ENCODE results near the gene MAML2.

Gene MAML2

DNA sequence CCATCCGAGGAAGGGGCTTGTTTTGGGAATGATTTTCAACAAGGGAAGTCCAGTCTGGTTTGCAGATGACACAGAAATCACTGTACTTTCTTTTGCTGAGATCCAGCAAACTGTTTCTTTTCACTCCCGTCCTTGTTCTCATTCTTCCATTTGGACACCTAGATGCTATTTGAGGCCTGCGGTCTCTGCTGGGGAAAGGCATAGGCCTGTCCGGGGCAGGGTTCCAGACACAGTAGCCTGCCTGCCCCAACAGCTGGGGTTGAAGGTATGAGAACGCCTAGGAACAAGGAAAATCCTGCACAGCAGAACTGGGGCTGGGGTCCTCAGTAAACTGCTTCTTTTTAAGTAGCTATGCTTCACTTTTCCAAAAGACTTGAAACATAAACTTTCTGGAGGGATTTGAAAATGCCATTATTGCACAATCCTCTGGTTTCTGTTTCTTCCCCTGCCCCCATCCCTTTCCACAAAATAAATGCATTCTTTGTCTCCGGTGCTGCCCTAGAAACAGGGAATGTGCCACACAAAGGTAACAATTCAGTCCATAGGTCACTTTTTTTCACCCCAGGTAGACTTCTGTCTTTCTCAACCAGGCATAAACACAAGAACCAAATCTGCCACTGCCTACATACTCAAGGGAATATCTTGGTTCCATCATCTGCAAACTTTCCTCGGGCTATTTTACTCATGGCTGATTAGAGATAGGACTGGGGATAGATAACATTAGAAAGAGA, 244.3 kb downstream of the MAML2 start:
- DNase-seq: no peak
- peaks cover 46% of the 10 kb centered on the region for H3K36me3 Mint-ChIP-seq (ENCODE audit: low read depth)
- peaks cover 1% of the 10 kb centered on the region for H3K9me3 Mint-ChIP-seq
- no peaks in the 10 kb centered on the region for H3K27me3 Mint-ChIP-seq
- H3K4me1 Mint-ChIP-seq (ENCODE audit: low read depth): peaks cover 75% of the 10 kb centered on the region
- no peak overlapping the region for H3K4me3 Mint-ChIP-seq
- peak overlapping the region; percentile 1 for H3K27ac Mint-ChIP-seq

DNA sequence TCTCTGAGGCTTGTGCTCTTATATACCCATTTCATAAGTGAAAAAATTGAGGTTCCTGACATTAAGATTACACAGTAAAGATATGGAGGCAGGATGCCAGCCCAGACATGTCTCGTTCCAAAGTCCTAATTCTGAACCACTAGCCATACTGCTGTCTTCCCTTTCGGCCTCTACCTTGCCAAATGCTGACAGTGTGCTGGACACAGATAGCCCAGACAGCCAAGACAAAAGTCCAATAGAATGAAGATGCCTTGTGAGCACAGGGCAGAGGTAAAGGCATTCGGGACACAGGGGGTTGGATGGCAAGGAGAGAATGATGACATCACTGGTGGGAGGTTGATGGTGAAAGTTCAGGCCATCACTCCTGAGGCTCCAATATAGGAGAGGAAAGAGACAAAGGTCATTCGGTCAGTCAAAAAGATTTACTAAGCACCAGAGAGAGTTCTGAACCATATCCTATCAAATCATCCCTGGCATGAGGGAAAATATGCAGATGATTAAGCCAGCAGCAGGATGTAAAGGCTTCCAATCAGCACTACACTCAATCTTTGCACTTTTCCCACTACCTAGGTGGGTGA, 245.1 kb downstream of the MAML2 start:
- no peak for DNase-seq
- peaks cover 75% of the 10 kb centered on the region for H3K4me1 Mint-ChIP-seq (ENCODE audit: low read depth)
- H3K4me3 Mint-ChIP-seq: no peak overlapping the region
- H3K36me3 Mint-ChIP-seq (ENCODE audit: low read depth): peaks cover 49% of the 10 kb centered on the region
- no peaks in the 10 kb centered on the region for H3K9me3 Mint-ChIP-seq
- H3K27me3 Mint-ChIP-seq: no peaks in the 10 kb centered on the region
- H3K27ac Mint-ChIP-seq: peak overlapping the region; percentile 73

DNA sequence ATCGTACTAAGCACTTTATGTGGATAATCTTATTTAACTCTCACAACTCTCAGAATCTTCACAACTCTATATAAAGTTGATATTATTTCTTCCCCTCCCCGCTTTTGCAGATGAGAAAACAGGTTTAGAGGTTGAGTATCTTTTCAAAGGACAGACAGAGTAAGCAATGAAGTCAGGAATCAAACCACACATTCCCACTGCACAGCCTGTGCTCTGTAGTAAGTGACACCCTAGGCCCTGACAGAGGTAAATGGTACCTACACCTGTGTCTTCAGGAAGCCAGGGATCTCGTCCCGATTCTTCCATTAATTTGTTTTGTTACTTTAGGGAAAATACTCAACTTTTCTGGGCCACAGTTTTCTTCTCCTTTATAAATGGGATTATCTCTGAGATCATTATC, 246.6 kb downstream of the MAML2 start:
- Mint-ChIP-seq H3K27me3 (no peaks in the 10 kb centered on the region), H3K9me3 (no peaks in the 10 kb centered on the region), H3K27ac (peak overlapping the region; percentile 44), H3K36me3 (ENCODE audit: low read depth) (peaks cover 56% of the 10 kb centered on the region), H3K4me1 (ENCODE audit: low read depth) (peaks cover 87% of the 10 kb centered on the region), H3K4me3 (no peak overlapping the region)
- DNase-seq: no peak

DNA sequence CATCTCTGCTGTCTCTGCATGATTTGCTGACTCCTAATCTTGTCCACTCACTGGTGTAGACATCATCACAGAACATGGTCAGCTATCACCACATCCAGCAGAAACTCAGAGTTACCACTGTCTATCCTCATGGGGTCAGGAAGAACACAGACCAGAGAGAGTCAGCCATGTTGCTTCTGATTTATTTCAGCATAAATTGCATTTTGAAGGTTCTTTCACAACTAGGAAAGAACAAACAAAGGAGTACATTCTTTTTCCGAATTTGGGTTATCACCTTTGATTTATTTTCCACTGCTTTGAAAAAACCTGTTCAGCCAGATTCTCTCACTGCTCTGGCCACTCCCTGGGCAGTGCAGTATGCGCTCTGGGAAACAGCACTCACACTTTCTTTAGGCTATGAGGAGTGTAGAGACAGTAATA, 247.1 kb downstream of the MAML2 start:
- Mint-ChIP-seq H3K9me3 (no peaks in the 10 kb centered on the region), H3K27ac (peak overlapping the region; percentile 48), H3K36me3 (ENCODE audit: low read depth) (peaks cover 56% of the 10 kb centered on the region), H3K4me3 (no peak overlapping the region), H3K4me1 (ENCODE audit: low read depth) (peaks cover 88% of the 10 kb centered on the region), H3K27me3 (no peaks in the 10 kb centered on the region)
- no peak for DNase-seq

DNA sequence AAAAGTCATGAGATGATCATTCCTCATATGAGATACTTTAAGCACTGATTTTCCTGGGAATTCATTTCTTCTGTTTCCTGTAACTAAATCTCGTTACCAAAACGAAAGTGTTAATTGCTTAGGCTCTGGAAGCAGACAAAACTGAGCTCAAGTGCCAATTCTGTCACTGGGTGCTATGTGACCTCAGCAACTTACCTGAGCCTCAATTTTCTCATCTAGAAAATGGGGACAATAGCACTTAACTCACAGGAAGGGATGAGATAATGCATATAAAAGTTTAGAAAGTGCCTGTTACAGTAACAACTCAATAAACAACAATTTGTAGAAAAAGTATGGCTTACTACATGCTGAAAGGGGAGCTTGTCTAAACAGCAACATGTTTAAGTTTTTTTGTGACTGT, 248.8 kb downstream of the MAML2 start:
- Mint-ChIP-seq H3K9me3 (no peaks in the 10 kb centered on the region), H3K27me3 (no peaks in the 10 kb centered on the region), H3K36me3 (ENCODE audit: low read depth) (peaks cover 59% of the 10 kb centered on the region), H3K4me3 (no peak overlapping the region), H3K27ac (peak overlapping the region; percentile 1), H3K4me1 (ENCODE audit: low read depth) (peaks cover 86% of the 10 kb centered on the region)
- no peak for DNase-seq

DNA sequence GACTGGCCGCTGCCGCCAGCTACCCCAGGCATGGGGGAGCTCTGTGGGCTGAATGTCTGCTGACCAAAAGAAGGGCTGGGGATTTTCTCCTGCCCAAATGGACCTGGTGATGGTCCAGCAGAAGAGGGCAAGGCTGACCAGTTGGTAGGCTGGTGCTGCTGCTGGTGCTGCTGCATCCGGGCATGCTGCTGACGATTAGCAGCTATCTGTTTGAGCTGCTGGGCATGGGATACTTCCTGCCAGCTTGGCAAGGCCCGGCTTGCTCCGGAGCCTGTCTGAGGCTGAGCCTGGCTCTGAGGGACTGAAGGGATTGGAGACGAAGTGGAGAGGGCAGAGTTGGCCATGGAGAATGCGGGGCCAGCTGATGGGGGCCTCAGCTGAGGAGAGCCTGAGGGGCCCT, 250.5 kb downstream of the MAML2 start:
- peaks cover 71% of the 10 kb centered on the region for H3K4me1 Mint-ChIP-seq (ENCODE audit: low read depth)
- H3K4me3 Mint-ChIP-seq: no peak overlapping the region
- no peaks in the 10 kb centered on the region for H3K27me3 Mint-ChIP-seq
- no peaks in the 10 kb centered on the region for H3K9me3 Mint-ChIP-seq
- peaks cover 66% of the 10 kb centered on the region for H3K36me3 Mint-ChIP-seq (ENCODE audit: low read depth)
- H3K27ac Mint-ChIP-seq: peak overlapping the region; percentile 80
- DNase-seq: no peak

DNA sequence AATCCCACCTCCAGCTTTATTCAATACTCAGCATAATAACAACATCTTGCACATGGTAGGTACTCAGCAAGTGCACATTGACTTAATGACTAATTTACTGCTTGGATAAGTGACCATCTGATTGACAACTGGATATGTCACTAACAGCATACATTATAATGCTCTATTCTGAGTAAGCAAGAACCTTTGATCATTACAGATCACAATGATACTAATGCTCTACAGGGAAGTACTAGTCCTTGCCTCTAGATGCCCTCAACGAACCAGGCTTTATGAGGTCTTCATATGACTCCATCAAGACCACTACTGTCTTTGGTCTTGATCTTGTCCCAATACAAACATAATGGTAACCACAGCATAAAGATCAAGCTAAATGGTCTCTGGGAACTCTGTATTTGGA, 251.5 kb downstream of the MAML2 start:
- Mint-ChIP-seq H3K27ac (peak overlapping the region; percentile 71), H3K4me1 (ENCODE audit: low read depth) (peaks cover 62% of the 10 kb centered on the region)

DNA sequence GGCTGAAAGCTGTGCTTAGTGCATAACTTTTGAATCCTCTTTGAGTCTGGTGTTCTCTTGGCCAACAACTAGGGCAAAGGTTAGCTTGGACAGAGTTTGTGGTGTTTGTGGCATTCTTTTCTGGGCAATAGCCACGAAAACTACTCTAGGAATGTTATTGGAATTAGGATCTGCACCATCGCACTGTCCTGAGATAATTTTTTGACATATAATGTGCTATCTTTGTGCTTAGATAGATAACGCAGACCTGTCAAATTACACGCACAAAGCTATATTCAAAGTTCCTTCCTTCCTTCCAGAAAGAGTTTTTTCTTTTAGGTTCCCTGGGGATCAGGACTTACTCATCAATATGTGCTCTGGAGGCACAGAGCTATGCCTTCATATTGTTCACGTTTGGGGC, 252.3 kb downstream of the MAML2 start:
- Mint-ChIP-seq H3K4me1 (ENCODE audit: low read depth) (peaks cover 55% of the 10 kb centered on the region), H3K36me3 (ENCODE audit: low read depth) (peaks cover 81% of the 10 kb centered on the region), H3K27ac (no peak overlapping the region), H3K27me3 (no peaks in the 10 kb centered on the region), H3K4me3 (no peak overlapping the region), H3K9me3 (no peaks in the 10 kb centered on the region)
- DNase-seq: no peak

More for the DNA sequence above, 251.5 kb downstream of the MAML2 start:
- Mint-ChIP-seq H3K36me3 (ENCODE audit: low read depth) (peaks cover 74% of the 10 kb centered on the region), H3K4me3 (no peak overlapping the region), H3K27me3 (no peaks in the 10 kb centered on the region), H3K9me3 (no peaks in the 10 kb centered on the region)
- no peak for DNase-seq

DNA sequence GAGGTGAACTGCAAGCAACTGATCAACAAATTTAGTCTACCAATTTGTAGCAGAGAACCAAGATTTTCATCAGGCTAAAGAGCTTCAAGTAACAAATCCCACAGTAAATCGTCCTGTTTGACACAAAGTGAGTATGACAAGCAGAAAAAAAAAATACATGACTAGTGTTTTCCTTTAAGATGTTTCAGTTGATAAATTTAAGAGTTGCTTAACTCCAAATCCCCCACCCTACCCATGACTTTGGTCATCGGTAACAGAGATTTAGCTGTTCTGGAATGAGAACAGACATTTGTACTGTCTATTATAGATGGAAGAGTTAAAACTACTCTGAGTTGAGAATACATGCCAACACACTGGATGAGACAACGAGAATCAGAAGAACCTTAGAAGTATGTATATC, 254.1 kb downstream of the MAML2 start:
- no peaks in the 10 kb centered on the region for H3K9me3 Mint-ChIP-seq
- DNase-seq: no peak
- H3K27ac Mint-ChIP-seq: peak overlapping the region; percentile 86
- H3K36me3 Mint-ChIP-seq (ENCODE audit: low read depth): peaks cover 83% of the 10 kb centered on the region
- no peaks in the 10 kb centered on the region for H3K27me3 Mint-ChIP-seq
- no peak overlapping the region for H3K4me3 Mint-ChIP-seq
- peaks cover 37% of the 10 kb centered on the region for H3K4me1 Mint-ChIP-seq (ENCODE audit: low read depth)

DNA sequence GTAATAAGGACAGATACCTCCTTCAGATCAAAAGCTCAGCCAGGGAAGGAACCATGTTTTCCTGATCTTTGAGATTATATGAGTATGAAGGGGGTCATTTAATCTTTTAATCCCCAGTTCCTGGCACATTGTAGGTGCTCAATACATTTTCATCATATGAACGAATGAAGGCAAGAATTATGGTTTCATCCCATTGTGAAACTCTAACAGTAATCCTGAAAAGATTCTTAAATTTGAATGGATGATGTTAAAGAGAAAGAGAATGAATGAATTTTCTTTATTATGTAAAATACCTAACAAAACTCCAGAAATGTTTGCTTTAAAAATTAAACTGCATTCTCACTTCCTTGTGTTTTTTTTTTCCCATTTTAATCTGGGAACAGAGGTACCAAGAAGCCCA, 256.9 kb downstream of the MAML2 start:
- peaks cover 10% of the 10 kb centered on the region for H3K4me1 Mint-ChIP-seq (ENCODE audit: low read depth)
- H3K4me3 Mint-ChIP-seq: peak overlapping the region; percentile 52
- no peaks in the 10 kb centered on the region for H3K9me3 Mint-ChIP-seq
- DNase-seq: no peak
- no peaks in the 10 kb centered on the region for H3K27me3 Mint-ChIP-seq
- H3K27ac Mint-ChIP-seq: no peak overlapping the region
- peaks cover 55% of the 10 kb centered on the region for H3K36me3 Mint-ChIP-seq (ENCODE audit: low read depth)

DNA sequence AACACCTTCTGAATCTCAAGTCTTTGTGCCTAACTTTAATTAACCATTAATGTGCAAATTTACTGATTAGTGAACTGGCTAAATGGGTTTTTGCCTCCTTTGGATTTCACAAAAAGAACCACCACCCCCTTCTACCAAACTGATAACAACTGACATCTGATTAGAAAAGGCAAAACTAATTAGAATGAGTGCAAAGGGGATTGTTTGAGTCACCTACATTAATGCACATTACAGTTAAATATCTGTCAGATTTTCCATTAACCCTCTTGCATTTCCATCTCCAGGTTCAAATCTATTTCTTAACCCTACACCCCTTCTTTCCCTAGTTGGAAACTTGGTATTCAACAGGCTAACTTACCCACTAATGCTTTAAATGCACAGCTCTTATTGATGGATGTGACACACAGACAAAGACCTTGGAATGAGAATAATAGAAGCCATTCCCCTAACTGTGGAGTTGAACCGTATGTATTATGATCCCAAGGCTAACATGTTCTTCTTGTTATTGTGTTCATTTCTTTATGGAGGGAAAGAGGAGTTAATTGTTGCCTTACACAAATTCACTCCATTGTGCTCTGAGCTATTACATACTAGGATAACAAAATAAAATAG, 257.6 kb downstream of the MAML2 start:
- no peak overlapping the region for H3K27ac Mint-ChIP-seq
- H3K36me3 Mint-ChIP-seq (ENCODE audit: low read depth): peaks cover 53% of the 10 kb centered on the region
- H3K4me1 Mint-ChIP-seq (ENCODE audit: low read depth): peaks cover 10% of the 10 kb centered on the region
- H3K9me3 Mint-ChIP-seq: no peaks in the 10 kb centered on the region
- H3K27me3 Mint-ChIP-seq: no peaks in the 10 kb centered on the region
- peak overlapping the region; percentile 52 for H3K4me3 Mint-ChIP-seq
- DNase-seq: no peak

DNA sequence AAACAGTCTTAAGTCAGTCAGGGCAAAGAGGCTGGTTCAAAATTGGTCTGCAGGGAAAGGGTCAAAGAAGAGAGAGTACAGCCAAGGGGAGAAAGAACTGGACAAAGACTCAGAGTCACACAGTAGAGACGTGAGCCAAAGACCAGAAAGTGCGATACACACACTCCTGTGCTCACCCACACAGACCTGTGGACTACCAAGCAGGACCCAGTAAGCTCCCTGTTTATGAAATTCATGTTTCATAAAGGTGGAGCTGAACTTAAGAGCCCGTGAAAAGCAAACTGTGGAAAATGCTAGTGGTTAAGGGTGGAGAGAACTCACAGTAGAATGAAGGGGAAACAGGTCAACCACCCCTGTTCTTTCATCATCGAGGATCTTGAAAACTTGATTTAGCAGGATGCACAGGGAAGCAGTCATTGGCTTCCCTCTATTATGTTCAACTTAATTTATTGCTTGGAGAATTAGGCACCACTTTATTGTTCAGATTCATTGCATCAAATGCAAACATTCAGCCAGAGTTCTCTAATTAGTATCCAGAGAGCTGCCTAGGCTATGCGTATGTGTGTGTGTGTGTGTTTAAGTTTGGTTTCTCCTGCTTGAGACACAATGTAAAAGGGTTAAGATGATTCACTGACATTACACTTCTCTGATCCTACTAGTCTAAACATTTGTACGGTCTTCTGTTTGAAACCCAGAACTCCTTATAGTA, 258.2 kb downstream of the MAML2 start:
- H3K4me3 Mint-ChIP-seq: peak overlapping the region; percentile 52
- no peaks in the 10 kb centered on the region for H3K27me3 Mint-ChIP-seq
- H3K36me3 Mint-ChIP-seq (ENCODE audit: low read depth): peaks cover 53% of the 10 kb centered on the region
- no peak overlapping the region for H3K27ac Mint-ChIP-seq
- peaks cover 14% of the 10 kb centered on the region for H3K4me1 Mint-ChIP-seq (ENCODE audit: low read depth)
- DNase-seq: no peak
- H3K9me3 Mint-ChIP-seq: no peaks in the 10 kb centered on the region

DNA sequence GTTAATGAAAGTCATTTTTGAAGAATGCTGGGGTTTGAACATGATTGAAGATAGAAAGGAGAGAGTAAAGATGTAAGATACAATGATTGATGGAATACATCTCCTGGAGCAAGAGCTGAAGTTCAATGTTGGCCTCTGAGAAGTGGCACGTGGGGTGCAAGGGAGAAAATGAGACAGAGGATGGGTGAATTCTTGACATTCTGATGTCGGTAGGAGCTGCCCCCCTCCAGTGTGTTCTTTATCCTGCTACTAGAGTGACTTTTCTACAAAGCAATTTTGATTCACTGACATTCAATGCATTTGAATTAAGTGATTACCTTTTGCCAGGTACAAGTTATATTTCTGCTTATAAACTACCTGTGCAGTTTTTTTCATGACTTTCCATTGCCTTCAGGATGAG, 260.1 kb downstream of the MAML2 start:
- Mint-ChIP-seq H3K27me3 (no peaks in the 10 kb centered on the region), H3K9me3 (no peaks in the 10 kb centered on the region), H3K36me3 (ENCODE audit: low read depth) (peaks cover 45% of the 10 kb centered on the region), H3K4me3 (no peak overlapping the region), H3K4me1 (ENCODE audit: low read depth) (peaks cover 31% of the 10 kb centered on the region), H3K27ac (no peak overlapping the region)
- no peak for DNase-seq

DNA sequence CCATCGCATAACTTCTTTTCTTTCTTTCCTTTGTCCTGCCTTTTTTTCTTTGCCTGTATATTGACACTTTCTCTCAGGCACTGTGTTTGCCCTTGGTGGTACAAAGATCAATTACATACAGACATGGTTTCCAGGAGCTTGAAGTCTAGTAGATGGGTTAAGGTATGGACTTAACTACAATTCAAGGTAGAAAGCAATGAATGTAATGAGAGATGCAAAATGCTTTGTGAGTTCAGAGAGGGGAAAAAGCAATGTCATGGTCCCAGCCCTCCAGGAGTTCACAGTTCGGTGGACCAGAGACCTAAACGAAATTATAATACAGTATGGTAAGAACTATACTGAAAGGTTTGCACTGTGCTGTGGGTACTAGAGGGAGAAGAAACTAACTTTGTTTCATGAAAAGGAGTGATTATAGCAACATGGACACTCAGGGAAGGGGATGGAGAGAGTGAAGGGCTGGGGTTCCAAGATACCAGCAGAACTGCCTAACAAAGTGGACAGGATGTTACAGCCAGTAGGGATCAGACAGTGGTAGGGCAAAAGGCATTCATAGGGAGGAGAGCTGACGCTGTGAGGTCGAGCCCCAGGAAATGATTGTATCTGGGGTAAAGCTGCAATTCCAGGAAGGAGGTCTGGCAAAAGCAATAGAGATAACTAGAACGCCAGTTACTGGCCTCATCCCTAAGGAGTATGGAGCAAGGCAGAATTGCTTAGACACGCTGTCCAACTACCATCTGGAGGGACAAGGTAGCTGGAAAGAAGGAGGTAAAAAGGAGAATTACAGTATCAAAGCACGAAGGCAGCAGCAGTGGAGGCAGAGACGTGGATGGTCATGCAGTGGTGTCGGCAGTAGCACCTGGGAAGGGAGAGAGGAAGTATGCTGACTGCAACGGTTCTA, 260.7 kb downstream of the MAML2 start:
- Mint-ChIP-seq H3K36me3 (ENCODE audit: low read depth) (peaks cover 45% of the 10 kb centered on the region), H3K9me3 (no peaks in the 10 kb centered on the region), H3K4me1 (ENCODE audit: low read depth) (peaks cover 38% of the 10 kb centered on the region), H3K27ac (no peak overlapping the region), H3K4me3 (no peak overlapping the region), H3K27me3 (no peaks in the 10 kb centered on the region)
- DNase-seq: no peak
